ENCODE measurements around the gene CABYR. TPM values are rescaled to one million over a fixed set of nuclear protein-coding genes. Genes with fewer than 3 reads are reported as not detected.

The CABYR gene
- total and polyA plus RNA-seq, 12 donors: 0.19 to 0.68 (median 0.47) TPM; not detected in 6

DNA sequence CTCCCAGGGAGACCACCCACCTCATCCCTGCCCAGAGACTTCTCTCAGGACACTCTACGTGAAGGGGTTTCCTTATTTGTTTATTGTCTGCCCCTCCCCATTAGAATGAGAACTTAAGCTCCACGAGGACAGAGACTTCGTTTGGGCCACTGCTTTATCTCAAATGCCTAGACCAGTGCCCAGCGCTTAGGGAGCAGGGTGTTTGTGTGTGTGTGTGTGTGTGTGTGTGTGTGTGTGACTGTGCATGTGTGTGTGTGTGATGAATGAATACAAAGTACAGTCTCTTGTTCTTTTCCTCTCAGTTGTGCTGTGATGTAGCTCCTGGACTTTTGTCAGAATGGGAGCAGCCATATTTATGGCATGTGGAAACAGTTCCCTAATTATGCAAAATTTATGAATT is 34.4 kb upstream of the CABYR start:
- WGBS, 2 donors: 80 to 82% methylated on average over 4 of the region's 4 CpGs
- DNase-seq: no peak

DNA sequence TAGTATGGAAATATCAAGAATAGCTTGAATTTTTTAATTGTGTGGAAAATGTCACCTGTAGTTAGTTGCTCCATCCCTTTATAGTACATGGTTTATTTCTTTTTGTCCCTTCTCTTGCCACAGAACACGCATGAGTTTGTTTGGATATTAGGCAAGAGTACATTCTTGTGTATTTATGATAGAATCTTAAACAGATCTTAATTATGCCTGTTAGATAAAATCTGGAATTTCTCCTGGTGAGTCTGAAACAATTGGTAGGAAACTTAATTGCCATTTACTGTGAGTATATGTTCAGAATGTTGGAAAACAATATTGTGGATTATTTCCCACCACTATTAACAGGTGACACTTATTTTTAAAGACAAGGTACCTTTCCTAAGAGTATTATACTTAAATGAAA is 30.2 kb upstream of the CABYR start:
- 91 to 98% methylated on average over 1 of the region's 1 CpG for WGBS, 2 donors
- TF ChIP-seq, protein P1, sequence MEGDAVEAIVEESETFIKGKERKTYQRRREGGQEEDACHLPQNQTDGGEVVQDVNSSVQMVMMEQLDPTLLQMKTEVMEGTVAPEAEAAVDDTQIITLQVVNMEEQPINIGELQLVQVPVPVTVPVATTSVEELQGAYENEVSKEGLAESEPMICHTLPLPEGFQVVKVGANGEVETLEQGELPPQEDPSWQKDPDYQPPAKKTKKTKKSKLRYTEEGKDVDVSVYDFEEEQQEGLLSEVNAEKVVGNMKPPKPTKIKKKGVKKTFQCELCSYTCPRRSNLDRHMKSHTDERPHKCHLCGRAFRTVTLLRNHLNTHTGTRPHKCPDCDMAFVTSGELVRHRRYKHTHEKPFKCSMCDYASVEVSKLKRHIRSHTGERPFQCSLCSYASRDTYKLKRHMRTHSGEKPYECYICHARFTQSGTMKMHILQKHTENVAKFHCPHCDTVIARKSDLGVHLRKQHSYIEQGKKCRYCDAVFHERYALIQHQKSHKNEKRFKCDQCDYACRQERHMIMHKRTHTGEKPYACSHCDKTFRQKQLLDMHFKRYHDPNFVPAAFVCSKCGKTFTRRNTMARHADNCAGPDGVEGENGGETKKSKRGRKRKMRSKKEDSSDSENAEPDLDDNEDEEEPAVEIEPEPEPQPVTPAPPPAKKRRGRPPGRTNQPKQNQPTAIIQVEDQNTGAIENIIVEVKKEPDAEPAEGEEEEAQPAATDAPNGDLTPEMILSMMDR (IDR thresholded peaks at IDR 0.05): no peak
- no peak overlapping the region for H3K27ac ChIP-seq
- intact Hi-C loops (cut with DNase I): no loop called here
- peaks cover 0 to 5% (median 0%) of the 10 kb centered on the region in 9 donors for H3K4me1 ChIP-seq
- no peak overlapping the region for H3K4me3 ChIP-seq
- DNase-seq (no peak), ATAC-seq (no peak)
- H3K9me3 ChIP-seq: no peaks in the 10 kb centered on the region
- peaks cover 0 to under 1% (median 0%) of the 10 kb centered on the region in 9 donors for H3K36me3 ChIP-seq
- H3K27me3 ChIP-seq: no peaks in the 10 kb centered on the region

More for the DNA sequence above, 34.4 kb upstream of the CABYR start:
- Histone ChIP-seq H3K27me3 (no peaks in the 10 kb centered on the region), H3K36me3 (peaks cover 0 to 8% (median 0%) of the 10 kb centered on the region in 9 donors), H3K4me3 (no peak overlapping the region), H3K27ac (no peak overlapping the region), H3K9me3 (peaks cover 0 to 1% (median 0%) of the 10 kb centered on the region in 11 donors), H3K4me1 (peaks cover 0 to 6% (median 0%) of the 10 kb centered on the region in 9 donors)
- intact Hi-C loops (cut with DNase I): no loop called here
- no peak for ATAC-seq
- TF ChIP-seq, protein P1 (IDR thresholded peaks at IDR 0.05): no peak

DNA sequence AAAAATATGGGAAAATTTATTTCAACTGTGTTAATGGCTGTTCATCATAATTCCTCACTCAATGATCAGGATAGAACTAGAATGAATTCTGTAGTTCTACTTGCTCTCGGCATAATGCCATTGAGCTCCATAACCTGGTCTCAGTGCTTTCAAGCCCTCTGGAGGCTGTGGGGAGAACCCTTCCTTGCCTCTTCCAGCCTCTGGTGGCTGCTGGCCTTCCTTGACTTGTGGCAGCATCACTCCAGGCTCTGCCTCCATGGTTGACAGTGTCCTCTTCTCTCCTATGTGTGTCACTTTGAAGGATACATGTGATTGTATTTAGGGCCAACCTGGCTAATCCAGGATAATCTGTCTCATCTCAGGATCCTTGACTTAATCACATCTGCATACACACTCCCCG is 26.9 kb upstream of the CABYR start:
- no peaks in the 10 kb centered on the region for H3K9me3 ChIP-seq
- ATAC-seq (peak in 1 of 8 donors; percentile 30), DNase-seq (no peak)
- H3K36me3 ChIP-seq: peaks cover 0 to 15% (median 0%) of the 10 kb centered on the region in 9 donors
- intact Hi-C loops (cut with DNase I): loop anchor here in 7 of 10 donors (5.0 to 10.0 kb wide), 7 partner anchors 95 to 487 kb away; partner anchors contain the start of gene TTC39C (in 1 of the 7)
- H3K27ac ChIP-seq: no peak overlapping the region
- H3K27me3 ChIP-seq: no peaks in the 10 kb centered on the region
- WGBS, 2 donors: 94% methylated on average over 2 of the region's 2 CpGs
- no peak overlapping the region for H3K4me3 ChIP-seq
- TF ChIP-seq, protein P1 (IDR thresholded peaks at IDR 0.05): no peak
- peaks cover 0 to 7% (median 0%) of the 10 kb centered on the region in 9 donors for H3K4me1 ChIP-seq

DNA sequence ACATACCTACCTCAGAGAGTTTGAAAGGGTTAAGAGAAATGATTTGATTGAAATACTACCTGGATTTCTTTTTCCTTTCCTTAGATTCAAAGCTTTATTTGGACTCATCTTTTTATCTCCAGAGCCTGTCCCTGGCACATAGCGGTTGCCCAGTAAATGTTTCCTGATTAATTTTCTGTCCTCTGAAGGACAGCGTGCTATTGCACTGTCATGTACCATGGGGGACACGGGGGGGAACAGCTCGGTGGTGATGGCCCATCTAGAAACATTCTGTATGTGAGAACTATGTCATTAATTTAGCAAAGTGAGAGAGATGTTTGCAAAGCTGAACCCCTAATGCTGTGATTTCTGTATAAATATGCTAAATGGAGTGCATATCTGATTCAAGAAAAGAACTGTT is 26.4 kb upstream of the CABYR start:
- Histone ChIP-seq H3K27me3 (no peaks in the 10 kb centered on the region), H3K36me3 (peaks cover 0 to 18% (median 0%) of the 10 kb centered on the region in 9 donors), H3K27ac (no peak overlapping the region), H3K4me1 (peaks cover 0 to 7% (median 0%) of the 10 kb centered on the region in 9 donors), H3K4me3 (no peak overlapping the region), H3K9me3 (no peaks in the 10 kb centered on the region)
- DNase-seq (no peak), ATAC-seq (peak in 1 of 8 donors; percentile 81)
- intact Hi-C loops (cut with DNase I): loop anchor here in 7 of 10 donors (5.0 to 10.0 kb wide), 7 partner anchors 95 to 488 kb away; partner anchors contain the start of gene TTC39C (in 1 of the 7)
- WGBS, 2 donors: 83 to 92% methylated on average over 4 of the region's 4 CpGs
- TF ChIP-seq, protein P1 (IDR thresholded peaks at IDR 0.05): no peak

Data from heart right ventricle (tissue), 16 donors.